Measurements from ENCODE around the gene CASTOR1.

CASTOR1 gene

DNA sequence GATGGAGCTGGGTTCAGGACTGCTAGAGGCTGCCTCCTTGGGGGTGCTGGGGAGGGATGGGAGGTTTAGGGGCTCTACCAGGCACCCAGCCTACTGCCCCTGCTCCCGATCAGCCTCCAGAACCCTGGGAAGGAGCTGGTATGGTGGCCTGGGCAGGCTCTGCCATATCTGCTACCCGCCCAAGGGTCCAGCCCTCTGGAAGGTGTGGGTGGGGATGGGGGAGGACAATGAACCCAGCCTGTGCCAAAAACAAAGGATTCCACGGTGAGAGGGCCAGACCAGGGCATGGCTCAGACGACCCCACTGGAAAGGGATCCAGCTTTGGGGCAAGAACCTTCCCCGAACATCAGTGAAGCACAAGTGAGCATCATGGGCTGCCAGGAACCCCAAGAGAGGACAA lies 3.0 kb downstream of the CASTOR1 start:
- in situ Hi-C loops (cut with MboI; ENCODE audit: low sequenced_read_pairs): no loop called here

DNA sequence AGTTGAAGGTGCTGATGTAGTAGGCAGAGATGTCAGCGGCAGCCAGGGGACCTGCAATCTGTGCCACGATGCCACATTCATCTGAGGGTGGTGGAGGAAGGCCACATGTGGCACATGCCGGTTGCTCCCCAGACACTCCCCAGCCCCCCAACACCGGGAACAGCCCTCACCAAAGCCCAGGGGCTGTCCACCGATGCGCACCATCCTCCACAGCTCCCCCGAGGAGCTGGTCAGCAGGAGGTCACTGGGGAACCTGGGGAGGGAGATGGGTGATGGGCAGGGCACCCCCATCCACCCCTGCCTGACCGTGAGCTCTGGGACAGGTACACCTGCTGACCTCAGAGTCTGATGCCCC lies 3.5 kb downstream of the CASTOR1 start:
- in situ Hi-C loops (cut with MboI; ENCODE audit: low sequenced_read_pairs): no loop called here

DNA sequence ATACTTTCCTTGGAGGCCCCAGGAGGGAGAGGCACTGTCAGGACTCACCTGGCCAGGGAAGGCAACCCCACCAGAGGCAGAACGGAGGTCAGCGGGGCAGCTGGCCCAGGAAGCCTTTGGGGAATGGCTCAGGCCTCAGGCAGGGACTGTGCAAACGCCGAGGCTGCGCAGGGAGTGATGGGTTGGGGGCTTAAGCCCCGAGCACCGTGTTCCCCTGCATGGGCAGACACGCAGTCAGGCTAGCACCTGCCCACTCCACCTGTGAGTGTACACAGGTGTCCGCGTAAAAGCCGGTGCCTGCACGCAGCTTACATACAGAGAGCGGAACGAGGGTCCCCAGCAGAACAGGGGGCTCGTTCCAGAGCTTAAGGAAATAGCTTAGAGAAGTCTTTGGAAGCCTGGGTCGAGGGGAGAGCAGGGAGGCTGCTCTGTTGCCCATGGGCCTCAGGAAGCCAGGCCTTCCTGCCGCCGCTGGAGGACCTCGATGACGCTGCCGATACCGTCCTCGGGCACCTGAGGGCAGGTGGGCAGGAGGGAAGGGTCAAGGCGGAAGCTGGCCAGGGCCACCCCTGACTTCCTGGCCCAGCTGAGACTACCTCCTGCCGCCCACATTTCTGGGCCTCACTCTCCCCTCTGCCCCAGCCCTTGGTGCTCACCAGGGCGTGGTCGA lies 4.0 kb downstream of the CASTOR1 start:
- in situ Hi-C loops (cut with MboI; ENCODE audit: low sequenced_read_pairs): no loop called here

DNA sequence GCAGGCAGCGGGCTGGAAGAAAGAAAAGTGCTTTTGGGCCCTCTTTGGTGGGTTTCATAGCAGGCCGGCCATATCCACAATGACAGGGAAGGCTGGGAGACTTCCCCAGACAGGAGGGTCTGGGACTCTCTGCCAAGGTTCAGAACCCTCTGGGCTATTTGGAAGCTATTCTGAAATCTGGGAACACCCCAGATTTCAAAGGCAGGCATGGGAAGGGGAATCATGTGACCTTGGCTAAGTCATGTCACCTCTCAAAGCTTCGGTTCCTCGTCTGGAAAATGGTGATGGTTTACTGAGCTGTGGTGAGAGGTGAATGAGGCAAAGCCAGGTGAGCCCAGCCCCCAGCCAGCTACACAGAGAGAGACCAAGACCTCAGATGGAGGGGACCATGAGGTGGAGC lies 4.6 kb downstream of the CASTOR1 start:
- in situ Hi-C loops (cut with MboI; ENCODE audit: low sequenced_read_pairs): no loop called here

DNA sequence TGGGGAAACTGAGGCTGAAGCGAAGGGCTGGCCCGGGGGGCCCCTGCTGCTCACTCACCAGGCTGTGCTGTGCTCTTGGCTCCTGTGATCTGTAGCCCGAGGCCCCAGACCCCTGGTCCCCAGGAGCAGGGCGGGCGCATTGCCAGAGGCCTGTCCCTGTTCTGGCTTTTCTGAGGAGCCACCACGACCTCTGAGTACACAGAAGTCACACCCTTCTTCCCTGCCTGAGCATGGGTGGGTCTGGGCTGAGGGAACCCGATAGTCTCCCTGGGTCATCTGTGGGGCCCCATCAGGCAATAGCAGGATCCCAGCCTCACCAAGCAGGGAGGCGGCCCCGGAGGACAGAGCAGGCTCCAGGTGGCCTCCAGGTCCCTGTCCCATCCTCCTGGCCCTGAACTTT lies 5.1 kb downstream of the CASTOR1 start:
- in situ Hi-C loops (cut with MboI; ENCODE audit: low sequenced_read_pairs): no loop called here

DNA sequence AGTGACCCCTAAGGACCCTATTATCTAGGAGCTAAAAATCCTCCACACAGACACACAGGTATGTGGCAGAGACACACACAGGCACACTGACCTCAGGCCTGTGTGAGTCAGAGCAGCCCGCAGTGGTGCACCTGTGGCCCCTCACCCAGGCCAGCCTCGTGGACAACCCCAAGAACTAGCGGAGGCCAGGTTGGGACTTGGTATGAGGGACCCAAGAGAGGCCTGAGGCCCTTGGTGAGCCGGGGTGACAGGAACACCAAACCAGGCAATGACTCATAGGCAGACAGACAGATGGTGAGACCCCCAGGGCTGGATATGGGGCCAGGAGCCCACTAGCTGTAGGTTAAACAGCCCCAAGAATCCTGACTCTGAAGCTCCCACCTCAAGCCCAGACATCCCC lies 6.0 kb downstream of the CASTOR1 start:
- in situ Hi-C loops (cut with MboI; ENCODE audit: low sequenced_read_pairs): no loop called here

DNA sequence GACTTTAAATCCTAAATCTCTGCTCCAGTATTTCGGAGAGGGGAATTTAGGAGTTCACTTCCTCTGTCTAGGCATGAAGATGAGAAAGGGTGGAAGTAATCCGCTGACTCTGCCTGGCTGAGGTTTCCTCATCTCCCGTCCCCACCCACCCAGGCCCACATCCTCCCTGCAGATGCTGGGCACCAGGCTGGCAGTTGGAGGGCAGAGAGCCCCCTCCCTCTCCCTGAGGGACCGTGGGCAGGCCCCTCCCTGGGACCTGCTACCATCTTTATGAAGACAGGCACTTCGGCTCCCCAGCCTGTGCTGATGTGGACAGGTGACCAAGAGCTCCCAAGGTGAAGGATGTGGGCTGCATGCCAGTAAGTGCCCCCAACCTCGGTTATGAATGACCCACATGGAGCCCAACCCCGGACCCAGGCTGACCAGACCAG lies 6.7 kb downstream of the CASTOR1 start:
- in situ Hi-C loops (cut with MboI; ENCODE audit: low sequenced_read_pairs): no loop called here

DNA sequence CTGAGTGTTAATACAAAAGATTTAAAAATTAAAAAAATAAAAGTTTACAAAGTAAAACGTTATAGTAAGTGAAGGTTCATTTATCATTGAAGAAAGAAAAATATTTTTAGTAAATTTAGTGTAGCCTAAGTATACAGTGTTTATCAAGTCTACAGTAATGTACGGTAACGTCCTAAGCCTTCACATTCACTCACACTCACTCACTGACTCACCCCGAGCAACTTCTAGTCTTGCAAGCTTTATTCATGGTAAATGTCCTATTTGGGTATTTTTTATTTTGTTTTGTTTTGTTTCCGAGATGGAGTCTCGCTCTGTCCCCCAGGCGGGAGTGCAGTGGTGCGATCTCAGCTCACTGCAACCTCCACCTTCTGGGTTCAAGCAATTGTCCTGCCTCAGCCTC lies 8.8 kb downstream of the CASTOR1 start:
- in situ Hi-C loops (cut with MboI; ENCODE audit: low sequenced_read_pairs): no loop called here

DNA sequence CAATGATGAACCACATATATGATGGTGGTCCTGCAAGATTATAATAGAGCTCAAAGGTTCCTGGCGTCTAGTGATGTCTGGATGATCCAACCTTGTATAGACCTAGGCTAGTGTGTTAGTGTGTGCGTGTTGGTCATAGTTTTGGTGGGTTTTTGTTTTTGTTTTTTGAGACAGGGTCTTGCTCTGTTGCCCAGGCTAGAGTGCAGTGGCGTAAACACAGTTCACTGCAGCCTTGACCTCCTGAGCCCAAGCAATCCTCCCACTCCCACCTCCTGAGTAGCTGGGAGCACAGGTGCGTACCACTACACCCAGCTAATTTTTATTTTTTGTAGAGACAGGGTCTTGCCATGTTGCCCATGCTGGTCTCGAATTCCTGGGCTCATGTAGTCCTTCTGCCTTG lies 9.4 kb downstream of the CASTOR1 start:
- in situ Hi-C loops (cut with MboI; ENCODE audit: low sequenced_read_pairs): no loop called here

DNA sequence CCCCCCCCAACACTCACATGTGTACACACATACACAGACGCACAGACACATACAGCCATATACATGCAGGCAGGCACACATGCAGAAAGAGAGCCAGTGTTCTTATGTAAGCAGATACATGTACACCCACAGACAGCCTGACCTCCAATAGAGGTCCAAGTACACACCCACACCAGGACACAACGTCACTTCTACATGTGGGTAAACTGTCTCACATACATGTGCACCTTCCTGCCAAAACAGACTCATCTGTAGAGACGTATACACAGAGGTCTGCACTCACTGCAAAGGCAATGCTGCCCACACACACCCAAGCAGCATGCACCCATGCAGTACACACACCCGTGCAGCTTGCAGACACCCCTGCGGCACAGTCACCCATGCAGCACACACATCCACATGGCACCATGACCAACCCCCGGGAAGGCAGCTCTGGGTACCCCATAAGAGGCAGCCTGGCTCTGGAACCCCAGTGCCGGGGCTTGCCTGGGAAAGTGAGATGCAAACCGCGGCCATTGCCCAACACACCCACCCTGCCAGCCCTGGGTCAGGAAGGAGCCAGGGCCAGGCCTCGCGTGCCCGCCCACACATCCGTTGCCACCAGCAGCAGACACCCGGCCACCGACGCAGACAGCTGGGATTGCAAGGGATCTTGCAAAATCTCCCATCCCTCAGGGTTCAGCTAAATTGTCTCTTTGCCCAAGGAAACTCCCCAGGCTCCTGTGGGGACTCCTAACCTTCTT lies 10.1 kb downstream of the CASTOR1 start:
- in situ Hi-C loops (cut with MboI; ENCODE audit: low sequenced_read_pairs): no loop called here

DNA sequence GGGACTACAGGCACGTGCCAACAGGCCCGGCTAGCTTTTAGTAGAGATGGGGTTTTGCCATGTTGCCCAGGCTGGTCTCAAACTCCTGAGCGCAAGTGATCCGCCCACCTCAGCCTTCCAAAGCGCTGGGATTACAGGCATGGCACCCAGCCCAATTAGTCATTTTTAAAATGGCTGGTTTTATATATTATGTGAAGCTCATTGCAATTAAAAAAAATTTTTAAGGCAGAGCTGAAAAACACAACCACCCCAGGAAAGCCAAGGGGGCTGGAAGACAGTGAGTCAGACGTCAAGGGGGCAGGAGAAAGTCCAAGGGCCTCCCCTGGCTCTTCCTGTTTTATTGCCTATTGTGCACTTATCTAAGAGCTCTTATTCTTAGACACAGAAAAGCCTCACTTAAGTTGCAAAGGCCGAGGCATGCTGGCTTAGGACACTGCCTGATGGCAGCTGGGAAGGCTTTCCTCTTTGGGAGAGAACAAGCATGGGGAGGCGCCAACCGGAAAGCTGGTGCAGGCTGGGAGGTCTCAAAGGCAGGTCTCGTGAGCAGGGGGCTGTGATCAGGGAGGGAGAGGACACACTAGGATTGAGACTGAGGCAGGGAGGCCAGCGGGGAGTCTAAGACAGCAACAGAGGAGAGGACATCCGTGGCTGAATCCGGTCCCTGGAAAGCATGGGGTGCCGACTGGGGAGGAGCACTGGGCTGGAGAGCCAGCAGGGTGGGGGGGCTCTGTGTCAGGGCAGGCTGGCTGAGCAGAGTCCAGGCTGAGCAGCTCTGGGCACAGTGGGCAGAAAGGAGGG lies 11.6 kb downstream of the CASTOR1 start:
- in situ Hi-C loops (cut with MboI; ENCODE audit: low sequenced_read_pairs): no loop called here

DNA sequence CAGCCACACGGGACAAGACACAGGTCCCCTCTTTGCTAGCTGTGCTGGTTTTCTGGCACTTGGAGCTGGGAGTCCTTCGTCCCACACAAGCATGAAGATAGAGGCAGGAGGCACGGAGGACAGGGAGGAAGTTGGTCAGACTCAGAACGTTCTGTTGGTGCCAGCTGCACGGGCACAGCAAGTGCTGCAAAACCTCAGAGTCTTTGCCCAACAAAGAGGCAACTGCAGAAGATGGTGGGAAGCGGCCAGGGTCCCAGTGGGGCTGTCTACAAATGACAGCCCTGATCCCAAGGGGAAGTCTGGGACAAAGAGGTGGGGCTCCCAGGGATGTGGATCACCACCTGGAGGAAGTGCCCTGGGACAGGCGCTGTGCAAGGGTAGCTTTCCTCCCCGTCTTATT lies 13.3 kb downstream of the CASTOR1 start:
- in situ Hi-C loops (cut with MboI; ENCODE audit: low sequenced_read_pairs): no loop called here

DNA sequence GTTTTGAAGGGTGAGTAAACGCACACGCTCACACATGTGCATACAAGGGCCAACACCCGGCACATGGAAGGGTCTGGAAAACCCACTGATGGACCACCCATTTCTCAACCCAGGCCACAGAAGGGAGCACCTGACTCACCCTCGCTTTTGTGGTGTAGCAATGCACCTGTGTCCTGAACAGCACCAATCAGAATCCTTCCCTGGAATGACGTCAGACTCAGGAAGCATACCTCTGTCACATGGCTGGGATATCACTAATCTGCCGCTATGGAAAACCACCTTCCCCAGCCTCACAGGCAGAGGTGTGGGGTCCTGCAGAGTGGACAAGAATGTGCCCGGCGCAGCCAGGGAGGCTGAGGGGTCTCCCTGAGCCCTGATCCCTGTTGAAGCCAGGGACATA lies 13.7 kb downstream of the CASTOR1 start:
- in situ Hi-C loops (cut with MboI; ENCODE audit: low sequenced_read_pairs): no loop called here

DNA sequence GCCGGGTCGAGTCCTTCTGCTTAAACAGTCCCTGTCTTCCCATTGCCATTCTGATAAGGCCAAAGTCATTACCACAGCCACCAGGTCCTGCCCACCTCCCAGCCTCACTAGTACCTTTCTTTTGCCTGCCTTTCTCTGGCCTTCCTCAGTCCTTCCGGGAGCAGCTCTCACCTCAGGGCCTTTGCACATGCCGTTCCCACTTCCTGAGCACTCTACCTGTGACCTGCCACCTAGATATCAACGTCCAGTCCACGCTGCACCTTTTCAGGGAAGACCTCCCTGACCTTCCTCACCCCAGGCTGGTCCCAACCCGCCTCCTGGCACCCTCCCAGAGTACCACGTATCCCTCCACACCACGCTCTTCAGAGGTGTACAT lies 14.9 kb downstream of the CASTOR1 start:
- in situ Hi-C loops (cut with MboI; ENCODE audit: low sequenced_read_pairs): no loop called here

DNA sequence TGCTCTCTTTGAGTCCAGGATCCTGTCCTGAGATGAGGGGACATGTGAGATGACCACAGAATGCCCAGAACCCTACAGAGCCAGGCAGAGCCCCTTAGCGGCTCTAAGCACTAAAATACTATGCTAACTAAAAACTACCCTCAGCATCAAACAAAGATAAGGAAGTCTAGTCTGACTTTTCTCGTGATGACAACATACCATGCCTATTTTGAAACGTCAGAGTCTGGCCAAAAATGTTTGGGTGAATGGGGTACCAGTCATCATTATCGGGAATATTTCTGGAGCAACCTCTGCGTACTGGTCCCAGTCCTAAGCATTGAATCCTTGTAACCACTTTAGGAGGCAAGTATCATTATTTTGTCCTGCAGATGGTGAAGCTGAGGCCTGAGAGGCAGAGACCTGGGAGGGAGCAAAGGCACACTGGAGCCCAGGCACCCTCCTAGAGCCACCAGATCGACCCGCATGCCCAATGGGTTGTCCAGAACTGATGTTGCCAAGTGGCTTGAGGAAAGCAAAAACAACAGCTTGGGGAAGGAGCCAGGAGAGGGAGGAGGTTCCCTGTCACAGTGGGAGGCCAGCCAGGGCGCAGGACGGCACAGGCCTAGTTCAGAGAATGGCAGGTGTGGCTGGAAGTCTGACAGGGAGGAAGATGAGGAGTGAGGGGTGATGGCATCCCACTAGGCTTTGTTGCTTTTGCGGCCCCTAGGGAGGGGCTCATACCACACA lies 15.4 kb downstream of the CASTOR1 start:
- in situ Hi-C loops (cut with MboI; ENCODE audit: low sequenced_read_pairs): no loop called here

DNA sequence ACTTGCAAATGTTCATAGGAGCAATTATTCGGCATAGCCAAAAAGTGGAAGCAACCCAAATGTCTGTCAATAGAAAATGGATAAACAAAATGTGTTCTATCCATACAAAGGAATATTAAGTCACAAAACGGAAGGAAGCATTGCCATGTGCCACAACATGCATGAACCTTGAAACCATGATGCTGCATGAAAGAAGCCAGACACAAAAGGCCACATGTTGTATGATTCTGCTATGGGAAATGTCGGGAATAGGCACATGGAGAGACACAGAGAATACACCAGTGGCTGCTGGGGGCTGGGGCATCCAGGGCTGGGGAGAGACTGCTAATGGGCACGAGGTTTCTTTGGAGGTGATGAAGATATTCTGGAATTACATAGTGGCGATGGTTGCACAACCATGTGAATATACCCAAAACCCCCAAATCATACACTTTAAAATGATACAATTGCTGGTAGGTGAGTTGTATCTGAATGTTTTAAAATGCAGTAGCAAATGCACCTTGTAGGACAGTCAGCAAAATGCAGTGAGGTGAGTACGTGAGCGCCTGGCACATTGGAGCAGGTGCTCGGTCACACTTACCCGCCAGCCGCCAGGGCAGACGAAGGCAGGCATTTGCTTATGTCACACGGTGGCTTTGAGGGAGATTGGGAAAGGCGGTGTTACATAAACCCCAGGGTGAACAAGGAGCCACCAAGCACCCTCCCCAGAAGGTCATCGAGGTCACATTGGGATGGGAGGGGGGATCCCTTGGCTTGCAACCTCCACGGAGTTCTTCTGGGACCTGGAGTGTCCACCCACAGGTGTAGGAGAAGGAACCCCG lies 16.3 kb downstream of the CASTOR1 start:
- in situ Hi-C loops (cut with MboI; ENCODE audit: low sequenced_read_pairs): no loop called here

DNA sequence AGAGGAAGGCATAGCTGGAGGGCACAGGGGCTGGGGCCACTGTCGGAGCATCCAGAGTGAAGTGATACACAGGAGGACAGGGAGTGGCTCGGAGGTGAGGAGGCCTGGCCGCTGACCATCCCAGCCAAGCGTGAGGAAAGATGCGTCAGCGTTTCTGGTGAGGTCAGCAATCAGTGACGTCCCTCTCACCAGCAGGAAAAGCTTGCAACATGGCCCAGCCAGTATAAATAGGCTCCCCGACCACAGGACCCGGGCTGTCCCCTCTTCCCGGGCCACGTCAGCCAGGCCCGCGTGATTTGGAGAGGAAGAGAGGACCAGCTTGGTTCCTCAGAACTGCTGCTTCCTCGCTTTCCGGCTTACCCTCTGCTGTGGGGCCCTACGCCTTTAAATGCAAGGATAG lies 18.5 kb downstream of the CASTOR1 start:
- in situ Hi-C loops (cut with MboI; ENCODE audit: low sequenced_read_pairs): no loop called here

DNA sequence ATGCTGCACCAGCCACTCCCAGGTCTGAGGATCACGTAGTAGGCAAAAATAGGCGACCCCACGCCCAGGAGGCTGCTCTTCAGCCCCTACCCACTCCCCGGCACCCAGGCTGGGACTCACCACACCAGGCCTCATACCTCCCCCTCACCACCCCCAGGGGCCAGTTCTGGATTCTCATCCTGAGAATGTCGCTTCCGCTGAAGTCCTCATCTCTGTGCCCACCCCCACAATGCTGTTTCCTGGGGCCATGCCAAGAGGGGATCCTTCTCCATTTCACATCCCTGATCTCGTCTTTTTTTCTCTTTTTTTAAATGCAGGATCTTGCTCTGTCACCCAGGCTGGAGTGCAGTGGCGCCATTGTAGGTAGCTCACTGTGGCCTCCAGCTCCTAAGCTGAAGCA lies 21.0 kb downstream of the CASTOR1 start:
- in situ Hi-C loops (cut with MboI; ENCODE audit: low sequenced_read_pairs): loop anchor here (10.0 kb wide), 1 partner anchor 116 kb away; the partner anchor contains the start of gene RNF215

DNA sequence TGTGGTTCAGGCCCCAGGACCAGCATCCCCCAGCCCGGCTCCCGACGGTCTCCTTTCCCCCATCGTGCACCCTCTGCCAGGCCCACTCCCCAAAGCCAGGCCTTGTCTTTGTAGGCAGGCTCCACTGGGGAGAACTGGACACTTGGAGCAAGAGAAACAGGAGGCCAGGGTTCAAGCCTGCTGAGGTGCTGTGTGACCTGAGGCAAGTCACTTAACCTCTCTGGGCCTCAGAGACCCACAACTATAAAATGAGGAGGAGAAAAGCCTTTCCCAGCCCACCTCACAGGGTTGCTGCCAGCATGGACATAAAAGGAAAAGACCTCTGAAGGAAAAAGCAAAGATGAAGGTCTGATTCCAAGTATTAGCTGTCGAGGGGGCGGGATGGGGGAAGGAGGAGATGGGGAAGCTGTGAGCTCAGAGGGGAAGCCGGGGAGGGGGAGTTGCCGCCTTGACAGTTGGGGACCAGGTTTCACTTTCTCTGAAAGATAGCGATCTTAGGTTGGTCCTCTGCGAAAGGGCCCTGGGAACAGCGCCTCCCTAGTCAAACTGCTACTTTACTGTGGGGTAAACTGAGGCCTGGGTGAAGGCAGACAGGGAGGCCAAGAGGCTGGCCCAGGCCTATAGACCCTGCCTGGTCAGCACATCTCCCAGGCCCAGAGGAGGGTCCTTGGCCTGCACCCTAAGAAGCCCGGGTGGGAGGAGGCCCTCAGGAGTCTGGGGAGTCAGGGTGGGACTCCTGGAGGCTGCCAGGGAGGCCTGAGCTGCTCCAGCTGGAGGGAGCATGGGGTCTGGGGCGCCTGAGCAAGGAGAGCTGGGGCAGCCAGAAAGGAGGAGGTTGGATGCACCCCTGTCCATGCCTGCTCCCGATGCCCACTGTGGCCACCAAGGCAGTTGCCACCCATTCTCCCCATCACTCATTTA lies 21.7 kb downstream of the CASTOR1 start:
- in situ Hi-C loops (cut with MboI; ENCODE audit: low sequenced_read_pairs): loop anchor here (10.0 kb wide), 1 partner anchor 117 kb away; the partner anchor contains the start of gene RNF215

All from HL-60/S4 (cell line).